PC-3 (cell line): ENCODE results near the gene HMGCS1.

Experiments
- EZH2 ChIP-seq: fragments of 300-600 bp; sonication (generic); IDR thresholded peaks from one replicate; pipeline ENCODE4 v1.6.1; 2017; ENCODE audit warnings: antibody characterized with exemption, mild to moderate bottlenecking, low read length; ENCODE audit not compliant: unreplicated experiment
- TF ChIP-seq, protein P1 (sequence below): fragments of 300-600 bp; sonication (generic); conservative IDR thresholded peaks from 2 replicates; pipeline ENCODE4 v1.5.1; 2017; ENCODE audit warnings: antibody characterized with exemption, low read depth, mild to moderate bottlenecking, low read length

DNA sequence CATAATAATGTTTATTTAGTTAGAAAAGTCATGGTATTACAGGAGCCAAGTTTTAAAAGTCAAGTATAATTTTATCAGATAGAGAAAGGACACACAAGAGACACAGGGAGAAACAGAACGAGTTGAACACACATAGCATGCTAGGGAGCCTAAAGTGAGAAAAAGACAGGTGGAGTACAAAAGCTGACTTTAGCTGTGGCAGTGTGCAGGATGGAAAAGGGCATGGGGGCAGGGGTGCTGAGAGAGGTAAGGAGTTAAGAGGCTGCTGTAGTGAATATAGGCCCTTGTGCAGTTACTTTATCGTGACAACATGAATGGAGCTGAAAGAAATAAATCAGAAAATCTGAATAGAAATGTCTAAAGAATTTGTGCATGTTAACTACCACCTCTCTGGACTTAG is 18.0 kb downstream of the HMGCS1 start:
- TF ChIP-seq, protein P1, sequence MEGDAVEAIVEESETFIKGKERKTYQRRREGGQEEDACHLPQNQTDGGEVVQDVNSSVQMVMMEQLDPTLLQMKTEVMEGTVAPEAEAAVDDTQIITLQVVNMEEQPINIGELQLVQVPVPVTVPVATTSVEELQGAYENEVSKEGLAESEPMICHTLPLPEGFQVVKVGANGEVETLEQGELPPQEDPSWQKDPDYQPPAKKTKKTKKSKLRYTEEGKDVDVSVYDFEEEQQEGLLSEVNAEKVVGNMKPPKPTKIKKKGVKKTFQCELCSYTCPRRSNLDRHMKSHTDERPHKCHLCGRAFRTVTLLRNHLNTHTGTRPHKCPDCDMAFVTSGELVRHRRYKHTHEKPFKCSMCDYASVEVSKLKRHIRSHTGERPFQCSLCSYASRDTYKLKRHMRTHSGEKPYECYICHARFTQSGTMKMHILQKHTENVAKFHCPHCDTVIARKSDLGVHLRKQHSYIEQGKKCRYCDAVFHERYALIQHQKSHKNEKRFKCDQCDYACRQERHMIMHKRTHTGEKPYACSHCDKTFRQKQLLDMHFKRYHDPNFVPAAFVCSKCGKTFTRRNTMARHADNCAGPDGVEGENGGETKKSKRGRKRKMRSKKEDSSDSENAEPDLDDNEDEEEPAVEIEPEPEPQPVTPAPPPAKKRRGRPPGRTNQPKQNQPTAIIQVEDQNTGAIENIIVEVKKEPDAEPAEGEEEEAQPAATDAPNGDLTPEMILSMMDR = no peak
- TF ChIP-seq EZH2 = no peak
